Body of pancreas (tissue), 4 donors: Measurements from ENCODE around the gene AQP4.

Experiments
- CTCF ChIP-seq, 7 experiments: fragments of 450-650 bp in 4 of 7; fragments of 200-600 bp in 3 of 7; sonication (generic) in 3 of 7; IDR thresholded peaks; one replicate each; pipeline ENCODE4 v1.5.1; 2016 to 2019; ENCODE audit warnings: antibody characterized with exemption in 7 of 7
- POLR2A ChIP-seq, 3 donors: fragments of 450-650 bp; IDR thresholded peaks; one replicate each; pipeline ENCODE4 v1.6.1; 2016; ENCODE audit warnings: antibody characterized with exemption in 3 of 3, mild to moderate bottlenecking in 2 of 3

- TF ChIP-seq CTCF (IDR thresholded peaks at IDR 0.05) (no peak), POLR2A (IDR thresholded peaks at IDR 0.05) (no peak)
These were observed 35.5 kb upstream of the AQP4 start for GRCh38 chr18:26901020-26901419.
